SJCRH30 (cell line): Measurements from ENCODE around the gene GLDC. TPM values are rescaled to one million over a fixed set of nuclear protein-coding genes. Genes with fewer than 3 reads are reported as not detected.
A peak's percentile ranks its signal among the peaks of the same experiment; 100 is the strongest.

Source experiments
- DNase-seq, 2 experiments: peaks; one replicate each; pipeline ENCODE4 v3.0.0-alpha.2; 2015 to 2020
- H3K27ac ChIP-seq: fragments of 250-450 bp; sonication (Bioruptor Pico); 2 replicates; pipeline ENCODE4 v1.5.1; 2020; ENCODE audit warnings: mild to moderate bottlenecking, moderate library complexity
- H3K27me3 ChIP-seq: fragments of 250-450 bp; sonication (Bioruptor Pico); 2 replicates; pipeline ENCODE4 v1.5.1; 2020; ENCODE audit warnings: mild to moderate bottlenecking, moderate library complexity
- H3K36me3 ChIP-seq: fragments of 250-450 bp; sonication (Bioruptor Pico); 2 replicates; pipeline ENCODE4 v1.5.1; 2020; ENCODE audit warnings: mild to moderate bottlenecking, moderate library complexity
- H3K4me1 ChIP-seq: fragments of 250-450 bp; sonication (Bioruptor Pico); 2 replicates; pipeline ENCODE4 v1.5.1; 2020; ENCODE audit warnings: mild to moderate bottlenecking, moderate library complexity
- H3K4me3 ChIP-seq: fragments of 250-450 bp; sonication (Bioruptor Pico); 2 replicates; pipeline ENCODE4 v1.5.1; 2020; ENCODE audit warnings: mild to moderate bottlenecking, moderate library complexity
- H3K9me3 ChIP-seq: fragments of 250-450 bp; sonication (Bioruptor Pico); replicated peaks from 2 replicates; pipeline ENCODE4 v1.5.1; 2020; ENCODE audit warnings: mild to moderate bottlenecking, moderate library complexity
- total RNA-seq: library from RNA; depleted of rRNA; stranded (reverse); fragments of >200 nt; shearing (Covaris generic); gene quantifications from 2 replicates; pipeline ENCODE4 v1.2.3, GENCODE V29; 2014; rRNA removed

Gene GLDC
- total RNA-seq, 1 experiment from 2014 or later = not detected

- H3K27ac ChIP-seq = no peak overlapping the region
- peaks cover 33% of the 10 kb centered on the region for H3K36me3 ChIP-seq
- no peaks in the 10 kb centered on the region for H3K9me3 ChIP-seq
- DNase-seq = no peak
- no peaks in the 10 kb centered on the region for H3K27me3 ChIP-seq
- no peaks in the 10 kb centered on the region for H3K4me1 ChIP-seq
- no peak overlapping the region for H3K4me3 ChIP-seq
Observed at GRCh38 chr9:6498982-6499381, 146.5 kb downstream of the GLDC start.

GRCh38 chr9:6495466-6495865 lies 150.1 kb downstream of the GLDC start:
- no peaks in the 10 kb centered on the region for H3K4me1 ChIP-seq
- H3K36me3 ChIP-seq = peaks cover 24% of the 10 kb centered on the region
- H3K27me3 ChIP-seq = no peaks in the 10 kb centered on the region
- no peak for DNase-seq
- no peak overlapping the region for H3K27ac ChIP-seq
- H3K4me3 ChIP-seq = no peak overlapping the region
- no peaks in the 10 kb centered on the region for H3K9me3 ChIP-seq

- H3K27ac ChIP-seq = no peak overlapping the region
- no peaks in the 10 kb centered on the region for H3K4me1 ChIP-seq
- no peaks in the 10 kb centered on the region for H3K9me3 ChIP-seq
- DNase-seq = no peak
- H3K27me3 ChIP-seq = no peaks in the 10 kb centered on the region
- H3K4me3 ChIP-seq = no peak overlapping the region
- H3K36me3 ChIP-seq = peaks cover 21% of the 10 kb centered on the region
Observed at GRCh38 chr9:6490863-6491262, 154.7 kb downstream of the GLDC start.

- Histone ChIP-seq H3K4me3 (no peak overlapping the region), H3K27ac (no peak overlapping the region), H3K4me1 (no peaks in the 10 kb centered on the region), H3K27me3 (no peaks in the 10 kb centered on the region), H3K9me3 (no peaks in the 10 kb centered on the region), H3K36me3 (peaks cover 21% of the 10 kb centered on the region)
- no peak for DNase-seq
Observed at GRCh38 chr9:6489099-6489498, 156.4 kb downstream of the GLDC start.

- peaks cover 18% of the 10 kb centered on the region for H3K36me3 ChIP-seq
- DNase-seq = no peak
- H3K27me3 ChIP-seq = no peaks in the 10 kb centered on the region
- no peaks in the 10 kb centered on the region for H3K9me3 ChIP-seq
- no peak overlapping the region for H3K4me3 ChIP-seq
- H3K27ac ChIP-seq = no peak overlapping the region
- no peaks in the 10 kb centered on the region for H3K4me1 ChIP-seq
Observed at GRCh38 chr9:6488395-6488794, 157.1 kb downstream of the GLDC start.

GRCh38 chr9:6484210-6484609 lies 161.3 kb downstream of the GLDC start:
- Histone ChIP-seq H3K36me3 (peaks cover 20% of the 10 kb centered on the region), H3K27ac (no peak overlapping the region), H3K9me3 (no peaks in the 10 kb centered on the region), H3K4me1 (no peaks in the 10 kb centered on the region), H3K27me3 (no peaks in the 10 kb centered on the region), H3K4me3 (no peak overlapping the region)
- peak; percentile 16 to 45 for DNase-seq

Other genes with a start within 250 kb of the GLDC start
- gene UHRF2, start 232.5 kb downstream of the GLDC start, total RNA-seq = 40.4 and 53.8 TPM in 2 replicates
- gene KDM4C, start 112.2 kb upstream of the GLDC start, total RNA-seq = 11.5 and 17.0 TPM in 2 replicates